ENCODE data around the gene HOGA1. TPM values are rescaled to one million over a fixed set of nuclear protein-coding genes. Genes with fewer than 3 reads are reported as not detected.

HOGA1 gene
- total RNA-seq: 0.56 and 0.58 TPM in 2 replicates

DNA sequence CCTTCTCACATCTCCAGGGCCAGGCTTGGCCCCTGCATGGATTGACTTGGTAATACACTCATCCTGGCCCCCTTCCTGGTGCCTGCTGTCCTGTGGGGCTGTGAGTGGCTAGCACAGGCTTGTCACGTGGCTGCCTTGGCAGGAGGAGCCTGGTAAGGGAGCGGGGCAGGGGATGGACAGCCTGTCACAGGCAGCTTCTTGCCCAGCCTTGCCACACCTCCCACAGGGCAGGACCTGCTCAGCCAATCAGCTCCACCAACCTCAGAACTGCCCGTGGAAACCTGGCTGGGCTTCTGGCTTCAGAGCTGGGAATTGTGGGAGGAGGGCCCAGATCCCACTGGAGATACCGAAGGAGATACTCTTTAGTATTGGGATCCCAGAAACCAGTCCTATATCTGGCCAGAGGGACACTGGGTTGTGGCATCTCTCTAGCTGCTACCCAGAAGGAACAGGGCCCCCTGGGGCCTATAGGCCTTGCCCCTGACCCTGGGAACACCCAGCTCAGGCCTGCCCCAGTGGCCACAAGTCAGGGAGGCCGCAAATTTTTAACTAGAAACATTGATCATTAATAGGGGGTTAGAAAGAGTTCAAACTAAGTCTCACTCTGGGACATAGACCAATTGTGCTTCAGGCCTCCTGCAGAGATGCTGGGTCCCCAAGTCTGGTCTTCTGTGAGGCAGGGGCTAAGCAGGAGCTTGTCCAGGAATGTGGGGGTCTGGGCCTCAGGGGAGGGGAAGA, at the start of gene HOGA1:
TSS of gene HOGA1 (plus strand) at position 330 of the 738 bp plus-strand sequence. CDS start at position 645, 315 bp downstream.

GRCh38 chr10:97572214-97572989, 11.8 kb upstream of the HOGA1 start, which contains the start of gene ANKRD2:
Gene ANKRD2, plus strand, starts transcription at chr10:97572779. Its CDS starts 10 bp downstream, at chr10:97572789.

DNA sequence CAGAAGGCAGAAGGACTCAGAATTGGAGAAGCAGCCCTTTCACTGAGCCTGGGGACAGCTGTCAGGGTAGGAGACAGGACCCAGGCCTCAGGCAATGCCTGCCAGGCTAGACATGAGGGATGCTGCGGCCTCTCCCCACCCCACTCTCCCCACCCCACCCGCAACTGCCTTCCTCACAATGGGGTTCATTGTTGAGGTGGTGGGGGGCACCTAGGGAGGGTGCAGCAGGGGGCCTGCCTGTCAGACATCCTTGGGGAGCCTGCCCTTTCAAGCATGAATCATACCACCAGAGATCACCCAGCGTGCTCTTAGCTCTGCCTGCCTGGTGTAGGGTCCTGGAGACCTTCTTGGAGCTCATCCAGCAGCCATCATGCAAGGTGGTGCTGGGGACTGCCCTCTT, 5.3 kb downstream of the HOGA1 start, which contains the start of gene C10orf62:
TSS of gene C10orf62 (plus strand) at position 243 of the 400 bp plus-strand sequence. CDS start 177 bp downstream, outside the sequence.

GRCh38 chr10:97632949-97633884, 49.0 kb downstream of the HOGA1 start, which contains the start of gene MORN4:
Gene MORN4, minus strand, starts transcription at chr10:97633500. Its CDS starts 13,847 bp downstream, at chr10:97619653.

GRCh38 chr10:97640174-97640867, 56.1 kb downstream of the HOGA1 start, which contains the start of gene PI4K2A:
Gene PI4K2A, plus strand, starts transcription at chr10:97640671. Its CDS starts 72 bp downstream, at chr10:97640743.

Other genes starting within 250 kb of the HOGA1 start
- gene FRAT2, start 249.7 kb upstream of the HOGA1 start, total RNA-seq: 6.1 and 6.2 TPM in 2 replicates
- gene RRP12, start 183.0 kb upstream of the HOGA1 start, total RNA-seq: 14.7 and 38.3 TPM in 2 replicates
- 489 and 612 TPM in 2 replicates for gene PGAM1, start 158.2 kb upstream of the HOGA1 start, total RNA-seq
- gene EXOSC1, start 138.4 kb upstream of the HOGA1 start, total RNA-seq: 36.1 and 39.3 TPM in 2 replicates
- 36.6 and 80.9 TPM in 2 replicates for gene ZDHHC16, start 138.2 kb upstream of the HOGA1 start, total RNA-seq
- gene MMS19, start 86.0 kb upstream of the HOGA1 start, total RNA-seq: 64.6 and 77.5 TPM in 2 replicates
- 16.9 and 31.4 TPM in 2 replicates for gene UBTD1, start 85.5 kb upstream of the HOGA1 start, total RNA-seq
- gene ANKRD2, start 11.6 kb upstream of the HOGA1 start, total RNA-seq: 0.85 and 2.5 TPM in 2 replicates
- 0.19 TPM in 1 of 2 replicates, not detected in the other for gene C10orf62, start 5.3 kb downstream of the HOGA1 start, total RNA-seq
- gene MORN4, start 49.1 kb downstream of the HOGA1 start, total RNA-seq: 3.7 and 5.8 TPM in 2 replicates
- gene PI4K2A, start 56.3 kb downstream of the HOGA1 start, total RNA-seq: 20.1 and 21.4 TPM in 2 replicates
- gene AVPI1, start 102.9 kb downstream of the HOGA1 start, total RNA-seq: 15.3 and 27.6 TPM in 2 replicates
- 15.5 and 22.8 TPM in 2 replicates for gene MARVELD1, start 129.3 kb downstream of the HOGA1 start, total RNA-seq
- 21.3 and 29.6 TPM in 2 replicates for gene ZFYVE27, start 152.7 kb downstream of the HOGA1 start, total RNA-seq
- gene SFRP5, start 187.6 kb downstream of the HOGA1 start, total RNA-seq: not detected in 2 replicates